Measurements from ENCODE around the gene SULT4A1. TPM values are rescaled to one million over a fixed set of nuclear protein-coding genes. Genes with fewer than 3 reads are reported as not detected.

Gene SULT4A1
- total RNA-seq, 1 donor from 2014 or later, result 6.3 TPM

- H3K36me3 Mint-ChIP-seq (ENCODE audit: low read depth), result peaks cover 3% of the 10 kb centered on the region
- no peak for DNase-seq (ENCODE audit: low read depth, low spot score)
- no peaks in the 10 kb centered on the region for H3K9me3 Mint-ChIP-seq
- peaks cover 8% of the 10 kb centered on the region for H3K4me1 Mint-ChIP-seq
- TF ChIP-seq, protein P1, sequence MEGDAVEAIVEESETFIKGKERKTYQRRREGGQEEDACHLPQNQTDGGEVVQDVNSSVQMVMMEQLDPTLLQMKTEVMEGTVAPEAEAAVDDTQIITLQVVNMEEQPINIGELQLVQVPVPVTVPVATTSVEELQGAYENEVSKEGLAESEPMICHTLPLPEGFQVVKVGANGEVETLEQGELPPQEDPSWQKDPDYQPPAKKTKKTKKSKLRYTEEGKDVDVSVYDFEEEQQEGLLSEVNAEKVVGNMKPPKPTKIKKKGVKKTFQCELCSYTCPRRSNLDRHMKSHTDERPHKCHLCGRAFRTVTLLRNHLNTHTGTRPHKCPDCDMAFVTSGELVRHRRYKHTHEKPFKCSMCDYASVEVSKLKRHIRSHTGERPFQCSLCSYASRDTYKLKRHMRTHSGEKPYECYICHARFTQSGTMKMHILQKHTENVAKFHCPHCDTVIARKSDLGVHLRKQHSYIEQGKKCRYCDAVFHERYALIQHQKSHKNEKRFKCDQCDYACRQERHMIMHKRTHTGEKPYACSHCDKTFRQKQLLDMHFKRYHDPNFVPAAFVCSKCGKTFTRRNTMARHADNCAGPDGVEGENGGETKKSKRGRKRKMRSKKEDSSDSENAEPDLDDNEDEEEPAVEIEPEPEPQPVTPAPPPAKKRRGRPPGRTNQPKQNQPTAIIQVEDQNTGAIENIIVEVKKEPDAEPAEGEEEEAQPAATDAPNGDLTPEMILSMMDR (conservative IDR thresholded peaks at IDR 0.05), result no peak
- H3K27ac Mint-ChIP-seq (ENCODE audit: unreplicated experiment), result no peak overlapping the region
- H3K27me3 Mint-ChIP-seq (ENCODE audit: low read depth), result no peaks in the 10 kb centered on the region
- no peak overlapping the region for H3K4me3 Mint-ChIP-seq
These were observed 42.8 kb downstream of the SULT4A1 start for GRCh38 chr22:43819421-43819921.

DNA sequence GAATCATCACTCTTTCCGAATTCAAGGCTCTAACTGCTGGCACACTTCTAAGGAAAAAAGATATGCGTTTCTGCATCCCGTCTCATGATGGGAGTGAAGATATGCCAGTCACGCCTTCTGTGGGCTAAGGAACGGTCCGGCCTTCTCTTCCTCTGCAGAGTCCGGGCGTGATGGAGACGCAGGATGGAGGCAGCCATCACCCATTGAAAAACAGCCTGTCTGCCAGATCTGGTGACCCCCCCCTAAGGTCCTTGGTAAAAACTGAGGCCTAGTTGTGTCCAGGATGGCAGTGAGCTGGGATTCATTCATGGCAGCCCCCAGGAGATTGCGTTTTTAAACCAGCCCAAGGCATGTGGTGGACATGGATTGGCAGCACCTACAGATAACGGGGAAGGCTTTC is 43.3 kb downstream of the SULT4A1 start:
- Mint-ChIP-seq H3K36me3 (ENCODE audit: low read depth) (peaks cover 7% of the 10 kb centered on the region), H3K27me3 (ENCODE audit: low read depth) (no peaks in the 10 kb centered on the region), H3K4me1 (peaks cover 12% of the 10 kb centered on the region), H3K9me3 (no peaks in the 10 kb centered on the region), H3K27ac (ENCODE audit: unreplicated experiment) (no peak overlapping the region), H3K4me3 (no peak overlapping the region)
- no peak for DNase-seq (ENCODE audit: low read depth, low spot score)
- TF ChIP-seq, protein P1 (conservative IDR thresholded peaks at IDR 0.05), result no peak

DNA sequence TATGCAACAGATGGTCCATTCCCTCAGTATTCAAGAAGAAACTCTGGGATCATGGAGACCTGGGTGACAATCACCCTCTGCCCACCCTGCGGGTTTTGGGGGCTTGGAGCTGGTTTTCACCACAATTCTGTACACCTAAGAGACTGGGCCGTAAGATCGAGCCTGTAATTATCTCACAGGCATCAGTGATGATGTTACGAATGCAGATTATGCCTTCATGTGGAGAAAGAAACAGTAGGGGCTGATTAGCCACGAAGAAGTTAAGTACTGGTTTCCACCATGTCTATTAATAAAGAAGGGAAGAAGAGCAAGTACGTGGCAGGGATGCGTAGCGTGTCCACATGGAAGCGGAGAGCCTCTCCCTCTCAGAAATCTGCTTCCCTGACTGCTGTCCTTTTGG is 44.9 kb downstream of the SULT4A1 start:
- TF ChIP-seq, protein P1 (conservative IDR thresholded peaks at IDR 0.05), result no peak
- peaks cover 25% of the 10 kb centered on the region for H3K4me1 Mint-ChIP-seq
- H3K36me3 Mint-ChIP-seq (ENCODE audit: low read depth), result peaks cover 8% of the 10 kb centered on the region
- no peak overlapping the region for H3K27ac Mint-ChIP-seq (ENCODE audit: unreplicated experiment)
- H3K4me3 Mint-ChIP-seq, result no peak overlapping the region
- H3K27me3 Mint-ChIP-seq (ENCODE audit: low read depth), result no peaks in the 10 kb centered on the region
- no peaks in the 10 kb centered on the region for H3K9me3 Mint-ChIP-seq
- DNase-seq (ENCODE audit: low read depth, low spot score), result no peak

DNA sequence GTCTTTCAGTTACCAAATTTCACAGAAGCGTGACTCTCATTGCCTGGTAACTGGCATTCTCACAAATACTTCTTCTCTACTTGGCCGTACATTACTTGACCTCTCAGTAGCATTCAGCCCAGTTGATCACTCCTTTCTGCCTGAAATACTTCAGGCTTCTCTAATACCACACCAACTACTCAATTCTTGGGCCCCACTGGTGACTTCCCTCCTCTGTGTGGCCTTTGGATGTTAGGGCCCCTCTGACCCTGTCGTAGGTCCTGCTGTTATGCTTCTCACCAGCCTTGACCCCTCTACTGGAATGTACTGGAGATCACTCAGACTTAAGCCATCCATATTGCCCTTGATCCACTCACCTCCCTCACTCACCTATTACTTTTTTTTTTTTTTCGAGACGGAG is 48.0 kb downstream of the SULT4A1 start:
- peaks cover 10% of the 10 kb centered on the region for H3K36me3 Mint-ChIP-seq (ENCODE audit: low read depth)
- H3K4me3 Mint-ChIP-seq, result peak overlapping the region; percentile 67
- no peaks in the 10 kb centered on the region for H3K9me3 Mint-ChIP-seq
- no peak overlapping the region for H3K27ac Mint-ChIP-seq (ENCODE audit: unreplicated experiment)
- TF ChIP-seq, protein P1 (conservative IDR thresholded peaks at IDR 0.05), result no peak
- peaks cover 6% of the 10 kb centered on the region for H3K27me3 Mint-ChIP-seq (ENCODE audit: low read depth)
- no peak for DNase-seq (ENCODE audit: low read depth, low spot score)
- H3K4me1 Mint-ChIP-seq, result peaks cover 36% of the 10 kb centered on the region

- no peak for DNase-seq (ENCODE audit: low read depth, low spot score)
- peaks cover 10% of the 10 kb centered on the region for H3K27me3 Mint-ChIP-seq (ENCODE audit: low read depth)
- H3K27ac Mint-ChIP-seq (ENCODE audit: unreplicated experiment), result peak overlapping the region; percentile 90
- TF ChIP-seq, protein P1 (conservative IDR thresholded peaks at IDR 0.05), result no peak
- H3K9me3 Mint-ChIP-seq, result no peaks in the 10 kb centered on the region
- peak overlapping the region; percentile 94 for H3K4me3 Mint-ChIP-seq
- peaks cover 10% of the 10 kb centered on the region for H3K36me3 Mint-ChIP-seq (ENCODE audit: low read depth)
- peaks cover 36% of the 10 kb centered on the region for H3K4me1 Mint-ChIP-seq
These were observed 49.4 kb downstream of the SULT4A1 start for GRCh38 chr22:43812890-43813289.

Data from neural crest cell (in vitro differentiated cells).